OCI-LY7 (cell line): ENCODE measurements around the gene SUSD4.

Experiments
- CTCF ChIP-seq: fragments of 200-600 bp; sonication (generic); conservative IDR thresholded peaks from 2 replicates; pipeline ENCODE4 v1.5.1; 2014; ENCODE audit warnings: mild to moderate bottlenecking, antibody characterized with exemption, low read length, moderate library complexity, mixed read lengths
- EZH2phosphoT487 ChIP-seq: fragments of 200-600 bp; sonication (generic); IDR thresholded peaks from 2 replicates; pipeline ENCODE4 v1.6.1; 2018; ENCODE audit warnings: low read depth, borderline replicate concordance, mild to moderate bottlenecking, mixed run types, antibody characterized with exemption, low read length, moderate library complexity, mixed read lengths

GRCh38 chr1:223363057-223363855 lies 720 bp downstream of the SUSD4 start:
- TF ChIP-seq CTCF (no peak), EZH2phosphoT487 (no peak)
